DOHH2 (cell line): Measurements from ENCODE around the gene CREB3L2.

Experiments used
- H3F3A ChIP-seq: fragments of 200-600 bp; sonication (generic), shearing (Covaris generic); 2 replicates; pipeline ENCODE4 v1.6.0; 2016; ENCODE audit warnings: antibody characterized with exemption, mild to moderate bottlenecking; ENCODE audit not compliant: control insufficient read depth, insufficient read depth
- H3K27ac ChIP-seq: fragments of 200-600 bp; sonication (generic); 2 replicates; pipeline ENCODE4 v1.5.1; 2014; ENCODE audit warnings: low read depth, mild to moderate bottlenecking, low read length, moderate library complexity
- H3K27me3 ChIP-seq: fragments of 200-600 bp; sonication (generic); 2 replicates; pipeline ENCODE4 v1.6.1; 2014; ENCODE audit warnings: mild to moderate bottlenecking, low read length, mixed read lengths; ENCODE audit not compliant: control insufficient read depth
- H3K36me3 ChIP-seq: fragments of 200-600 bp; sonication (generic); 2 replicates; pipeline ENCODE4 v1.6.1; 2014; ENCODE audit warnings: mild to moderate bottlenecking, low read length, moderate library complexity, mixed read lengths; ENCODE audit not compliant: control insufficient read depth
- H3K4me1 ChIP-seq: fragments of 200-600 bp; sonication (generic); 2 replicates; pipeline ENCODE4 v1.6.1; 2014; ENCODE audit warnings: mild to moderate bottlenecking, low read length, mixed read lengths; ENCODE audit not compliant: control insufficient read depth
- H3K4me2 ChIP-seq: fragments of 200-600 bp; sonication (generic); 2 replicates; pipeline ENCODE4 v1.6.0; 2014; ENCODE audit warnings: mild to moderate bottlenecking, low read length, moderate library complexity
- H3K4me3 ChIP-seq: fragments of 200-600 bp; sonication (generic); 2 replicates; pipeline ENCODE4 v1.5.1; 2014; ENCODE audit warnings: mild to moderate bottlenecking, low read length, mixed read lengths
- H3K79me2 ChIP-seq: fragments of 200-600 bp; sonication (generic); 2 replicates; pipeline ENCODE4 v1.6.1; 2014; ENCODE audit warnings: mild to moderate bottlenecking, low read length, mixed read lengths; ENCODE audit not compliant: control insufficient read depth
- H3K9me2 ChIP-seq: fragments of 200-600 bp; sonication (generic); replicated peaks from 2 replicates; pipeline ENCODE4 v1.6.1; 2014; ENCODE audit warnings: mild to moderate bottlenecking, low read length, mixed read lengths; ENCODE audit not compliant: control insufficient read depth
- H3K9me3 ChIP-seq: fragments of 200-600 bp; sonication (generic); 2 replicates; pipeline ENCODE4 v1.6.1; 2014; ENCODE audit warnings: antibody characterized with exemption, low read length, mixed read lengths; ENCODE audit not compliant: control insufficient read depth, insufficient read depth
- H4K20me1 ChIP-seq: fragments of 200-600 bp; sonication (generic); 2 replicates; pipeline ENCODE4 v1.6.0; 2014; ENCODE audit warnings: low read depth, mild to moderate bottlenecking, antibody characterized with exemption, low read length, moderate library complexity; ENCODE audit not compliant: control insufficient read depth, insufficient read depth
- EZH2phosphoT487 ChIP-seq: fragments of 200-600 bp; sonication (generic); IDR thresholded peaks from 2 replicates; pipeline ENCODE4 v1.6.1; 2017; ENCODE audit warnings: borderline replicate concordance, mild to moderate bottlenecking, antibody characterized with exemption, low read length, moderate library complexity, mixed read lengths
- TF ChIP-seq, protein P1 (sequence below): fragments of 200-600 bp; sonication (generic); IDR thresholded peaks from one replicate; pipeline ENCODE4 v1.5.1; 2014; ENCODE audit warnings: antibody characterized with exemption, mild to moderate bottlenecking, low read depth, low read length; ENCODE audit not compliant: poor library complexity, severe bottlenecking

CREB3L2 gene

DNA sequence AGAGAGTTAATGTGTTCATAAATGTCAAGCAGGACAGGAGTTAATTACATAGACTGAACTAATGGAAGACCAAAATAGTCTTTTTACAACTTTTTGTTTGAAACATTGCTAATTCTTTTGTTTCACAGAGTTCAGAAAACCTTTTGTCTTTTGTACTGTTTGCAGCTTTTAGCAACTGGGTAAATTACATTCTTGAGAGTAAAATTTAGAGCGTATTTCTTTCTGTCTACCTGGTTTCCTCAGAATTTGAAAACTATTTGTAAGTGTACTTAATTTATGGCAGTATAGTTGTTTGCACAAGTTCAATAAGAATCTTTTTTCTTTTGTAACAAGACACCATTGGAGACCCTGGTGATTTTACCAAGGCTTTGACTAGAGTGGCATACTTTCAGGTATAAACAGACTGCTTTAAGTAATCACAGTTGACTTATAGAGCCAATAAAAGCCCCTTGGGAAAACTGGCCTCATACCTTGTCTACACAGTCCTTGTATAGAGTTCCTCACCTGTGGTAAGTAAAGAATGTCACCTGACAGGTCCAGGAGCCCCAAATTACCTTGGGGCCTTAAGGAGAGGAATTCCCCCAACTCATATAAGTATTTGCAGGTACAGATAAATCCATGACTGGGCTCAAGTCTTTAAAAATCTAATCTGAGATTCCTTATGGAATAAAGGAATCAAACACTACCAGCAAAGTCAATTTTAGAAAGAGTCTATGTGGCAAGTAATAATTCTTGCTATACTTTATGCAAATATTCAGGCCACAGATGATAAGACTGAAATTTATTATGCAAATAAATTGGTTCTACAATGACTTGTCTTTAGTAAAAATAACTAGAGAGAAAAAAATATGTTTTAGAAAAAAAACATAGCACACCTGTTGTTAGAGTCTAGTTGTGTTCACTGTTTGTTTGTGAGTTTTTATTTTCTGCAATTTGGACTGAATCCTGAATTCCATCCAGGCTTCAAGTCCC lies 23.6 kb upstream of the CREB3L2 start:
- Histone ChIP-seq H3K27ac (no peak overlapping the region), H4K20me1 (no peaks in the 10 kb centered on the region), H3K4me2 (no peak overlapping the region), H3K4me1 (no peaks in the 10 kb centered on the region), H3K79me2 (no peaks in the 10 kb centered on the region), H3K36me3 (no peaks in the 10 kb centered on the region), H3F3A (no peaks in the 10 kb centered on the region), H3K9me3 (no peaks in the 10 kb centered on the region), H3K27me3 (no peaks in the 10 kb centered on the region), H3K9me2 (no peaks in the 10 kb centered on the region), H3K4me3 (no peak overlapping the region)
- no peak for TF ChIP-seq EZH2phosphoT487
- TF ChIP-seq, protein P1, sequence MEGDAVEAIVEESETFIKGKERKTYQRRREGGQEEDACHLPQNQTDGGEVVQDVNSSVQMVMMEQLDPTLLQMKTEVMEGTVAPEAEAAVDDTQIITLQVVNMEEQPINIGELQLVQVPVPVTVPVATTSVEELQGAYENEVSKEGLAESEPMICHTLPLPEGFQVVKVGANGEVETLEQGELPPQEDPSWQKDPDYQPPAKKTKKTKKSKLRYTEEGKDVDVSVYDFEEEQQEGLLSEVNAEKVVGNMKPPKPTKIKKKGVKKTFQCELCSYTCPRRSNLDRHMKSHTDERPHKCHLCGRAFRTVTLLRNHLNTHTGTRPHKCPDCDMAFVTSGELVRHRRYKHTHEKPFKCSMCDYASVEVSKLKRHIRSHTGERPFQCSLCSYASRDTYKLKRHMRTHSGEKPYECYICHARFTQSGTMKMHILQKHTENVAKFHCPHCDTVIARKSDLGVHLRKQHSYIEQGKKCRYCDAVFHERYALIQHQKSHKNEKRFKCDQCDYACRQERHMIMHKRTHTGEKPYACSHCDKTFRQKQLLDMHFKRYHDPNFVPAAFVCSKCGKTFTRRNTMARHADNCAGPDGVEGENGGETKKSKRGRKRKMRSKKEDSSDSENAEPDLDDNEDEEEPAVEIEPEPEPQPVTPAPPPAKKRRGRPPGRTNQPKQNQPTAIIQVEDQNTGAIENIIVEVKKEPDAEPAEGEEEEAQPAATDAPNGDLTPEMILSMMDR, result no peak

DNA sequence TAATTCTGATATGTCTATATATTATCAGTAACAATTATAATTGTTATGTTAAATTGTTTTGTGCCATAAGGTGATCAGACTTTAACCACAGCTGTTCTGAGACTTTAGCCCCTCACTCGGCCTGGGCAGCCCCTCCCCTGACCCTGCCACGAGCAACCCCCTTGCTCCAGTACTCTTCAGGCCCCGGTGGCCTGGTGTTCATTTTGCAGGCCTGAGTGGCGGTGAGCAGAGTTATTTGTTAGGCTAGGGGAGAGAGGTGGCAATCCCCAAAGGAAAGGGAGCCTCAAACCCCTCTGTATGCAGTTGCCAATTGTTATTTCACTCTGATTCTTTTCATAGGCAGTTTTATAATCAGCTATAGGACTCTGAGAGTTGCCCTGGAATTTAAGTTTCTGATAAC lies 22.9 kb upstream of the CREB3L2 start:
- Histone ChIP-seq H3K9me2 (no peaks in the 10 kb centered on the region), H3K9me3 (no peaks in the 10 kb centered on the region)

GRCh38 chr7:138024343-138024691 lies 22.4 kb upstream of the CREB3L2 start:
- Histone ChIP-seq H3K4me2 (no peak overlapping the region), H3K4me1 (no peaks in the 10 kb centered on the region), H3K4me3 (no peak overlapping the region), H3K36me3 (no peaks in the 10 kb centered on the region), H3F3A (no peaks in the 10 kb centered on the region), H3K27me3 (no peaks in the 10 kb centered on the region), H3K27ac (no peak overlapping the region), H3K9me3 (no peaks in the 10 kb centered on the region), H4K20me1 (no peaks in the 10 kb centered on the region), H3K9me2 (no peaks in the 10 kb centered on the region), H3K79me2 (no peaks in the 10 kb centered on the region)
- no peak for TF ChIP-seq EZH2phosphoT487
- TF ChIP-seq, protein P1, result no peak

More for the DNA sequence above, 22.9 kb upstream of the CREB3L2 start:
- H3K4me3 ChIP-seq, result no peak overlapping the region
- H3K27ac ChIP-seq, result no peak overlapping the region
- TF ChIP-seq EZH2phosphoT487, result no peak
- TF ChIP-seq, protein P1, result no peak
- no peaks in the 10 kb centered on the region for H3F3A ChIP-seq
- no peaks in the 10 kb centered on the region for H3K27me3 ChIP-seq
- no peaks in the 10 kb centered on the region for H3K4me1 ChIP-seq
- no peaks in the 10 kb centered on the region for H3K79me2 ChIP-seq
- no peaks in the 10 kb centered on the region for H3K36me3 ChIP-seq
- no peak overlapping the region for H3K4me2 ChIP-seq
- H4K20me1 ChIP-seq, result no peaks in the 10 kb centered on the region
